K562 (cell line): ENCODE measurements around the gene GAPDHS. TPM values are rescaled to one million over a fixed set of nuclear protein-coding genes. Genes with fewer than 3 reads are reported as not detected.

Experiments
- ESRRB ChIP-seq: fragments of 250-450 bp; sonication (Bioruptor Pico); IDR thresholded peaks from 2 replicates; pipeline ENCODE4 v1.5.0; 2020; ENCODE audit warnings: mild to moderate bottlenecking, moderate library complexity, borderline replicate concordance
- GTF2B ChIP-seq: IDR thresholded peaks from 2 replicates; pipeline ENCODE4 v1.6.1; 2011; ENCODE audit not compliant: insufficient read length; ENCODE audit errors: extremely low read depth
- HES1 ChIP-seq: fragments of 450-650 bp; IDR thresholded peaks from 2 replicates; pipeline ENCODE4 v1.6.1; 2016; ENCODE audit warnings: low read depth, mild to moderate bottlenecking, moderate library complexity
- IRF1 ChIP-seq: sonication (generic); formaldehyde crosslinking; IDR thresholded peaks from 2 replicates; pipeline ENCODE4 v1.8.0; 2022; ENCODE audit warnings: missing genetic modification reagents, mild to moderate bottlenecking, borderline replicate concordance
- KAT7 ChIP-seq: sonication (generic); formaldehyde crosslinking; IDR thresholded peaks from 2 replicates; pipeline ENCODE4 v1.8.0; 2022; ENCODE audit warnings: missing genetic modification reagents, mild to moderate bottlenecking, borderline replicate concordance
- KHSRP ChIP-seq: fragments of 450-650 bp; IDR thresholded peaks from 2 replicates; pipeline ENCODE4 v1.6.1; 2017
- MAZ ChIP-seq, 2 experiments: fragments of 450-650 bp in 1 of 2; sonication (generic) in 1 of 2; formaldehyde crosslinking; IDR thresholded peaks in 1 of 2; conservative IDR thresholded peaks in 1 of 2; 2 replicates each; pipeline versions ENCODE4 v1.4.0 to v1.5.0; 2020; ENCODE audit warnings: mild to moderate bottlenecking in 1 of 2, missing genetic modification reagents in 1 of 2
- MGA ChIP-seq: fragments of 450-650 bp; IDR thresholded peaks from 2 replicates; pipeline ENCODE4 v1.6.1; 2016; ENCODE audit warnings: mild to moderate bottlenecking, moderate library complexity
- RFX1 ChIP-seq: fragments of 450-650 bp; IDR thresholded peaks from 2 replicates; pipeline ENCODE4 v1.6.1; 2016; ENCODE audit warnings: mild to moderate bottlenecking, moderate library complexity
- TFAP4 ChIP-seq: sonication (generic); formaldehyde crosslinking; IDR thresholded peaks from 2 replicates; pipeline ENCODE4 v1.8.0; 2022; ENCODE audit warnings: missing genetic modification reagents, mild to moderate bottlenecking, moderate library complexity, borderline replicate concordance
- ZC3H8 ChIP-seq: fragments of 450-650 bp; IDR thresholded peaks from 2 replicates; pipeline ENCODE4 v1.6.1; 2017
- ZNF263 ChIP-seq: sonication (generic); formaldehyde crosslinking; IDR thresholded peaks from 2 replicates; pipeline ENCODE4 v1.8.0; 2022; ENCODE audit warnings: mild to moderate bottlenecking, missing genetic modification reagents, borderline replicate concordance
- polyA plus RNA-seq, 8 experiments: library from polyadenylated mRNA; depleted of rRNA in 4 of 8; stranded (reverse) in 5 of 8; unstranded in 3 of 8; fragments of >200 nt; fragmentation: Nextera tagmentation in 2 of 8; fragmentation: Illumina TruSeq in 1 of 8; extraction: Ambion mirVana in 2 of 8; extraction: Trizol in 1 of 8; gene quantifications; 2 replicates each; pipeline versions ENCODE4 v1.2.1 to v1.2.3, GENCODE V29; 2011 to 2014; ENCODE audit warnings: inconsistent platforms in 1 of 8, missing spikeins in 1 of 8
- total RNA-seq, 7 experiments: library from RNA; depleted of rRNA in 6 of 7; stranded (reverse); fragments of >200 nt in 6 of 7; fragmentation: Illumina TruSeq in 2 of 7; extraction: Trizol in 2 of 7; gene quantifications; 2 replicates each; pipeline versions ENCODE4 v1.2.1 to v1.2.3, GENCODE V29; 2011 to 2021; ENCODE audit warnings: low replicate concordance in 1 of 7

Gene GAPDHS
- total and polyA plus RNA-seq, 9 of the 15 experiments (the other 6 are each of a cell fraction or from before 2014, with no cell fraction given), result 0.08 to 0.12 TPM; not detected in 7

- TF ChIP-seq MGA (peak; percentile 88), HES1 (no peak), GTF2B (no peak), KHSRP (no peak), RFX1 (no peak), ESRRB (CRISPR knock-in tag) (no peak), IRF1 (CRISPR knock-in tag) (no peak), ZC3H8 (no peak), MAZ (CRISPR knock-in tag; conservative IDR thresholded peaks at IDR 0.05 in 1 of 2, IDR thresholded peaks at IDR 0.05 in 1 of 2) (peak in 1 of 2 experiments; percentile 62; a peak in 2 of 4 replicates), KAT7 (CRISPR knock-in tag) (no peak), ZNF263 (CRISPR knock-in tag) (peak; percentile 99), TFAP4 (peak; percentile 80)
Observed at GRCh38 chr19:35557539-35558399, 24.5 kb downstream of the GAPDHS start (continued).
